NOMO-1 treated with DMSO at 0.1 percent for 48 hours (cell line): ENCODE results near the gene CHD9.
"Not testable (repeated sequence)": the region's sequence is repeated elsewhere in the genome, so short reads cannot be mapped to it uniquely, and the experiment has no call there.

ENCODE experiments used
- DNase-seq: peaks from one replicate; lab custom pipeline; 2025; ENCODE audit not compliant: unreplicated experiment; lab: John Stamatoyannopoulos, UW

Gene CHD9

DNA sequence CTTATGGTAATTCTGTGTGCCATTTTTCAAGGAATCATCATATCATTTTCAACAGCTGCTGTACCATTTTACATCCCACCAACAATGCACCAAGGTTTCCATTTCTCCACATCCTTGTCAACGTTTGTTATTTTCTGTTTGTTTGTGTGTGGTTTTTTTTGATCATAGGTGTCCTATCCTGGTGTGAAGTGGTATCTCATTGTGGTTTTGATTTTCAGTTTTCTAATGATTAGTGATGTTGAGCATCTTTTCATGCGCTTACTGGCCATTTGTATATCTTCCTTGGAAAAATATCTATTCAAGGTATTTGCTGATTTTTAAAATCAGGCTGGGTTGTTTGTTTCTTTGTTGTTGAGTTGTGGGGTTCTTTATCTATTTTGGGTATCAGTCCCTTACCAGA, 15.0 kb downstream of the CHD9 start:
- no peak for DNase-seq

DNA sequence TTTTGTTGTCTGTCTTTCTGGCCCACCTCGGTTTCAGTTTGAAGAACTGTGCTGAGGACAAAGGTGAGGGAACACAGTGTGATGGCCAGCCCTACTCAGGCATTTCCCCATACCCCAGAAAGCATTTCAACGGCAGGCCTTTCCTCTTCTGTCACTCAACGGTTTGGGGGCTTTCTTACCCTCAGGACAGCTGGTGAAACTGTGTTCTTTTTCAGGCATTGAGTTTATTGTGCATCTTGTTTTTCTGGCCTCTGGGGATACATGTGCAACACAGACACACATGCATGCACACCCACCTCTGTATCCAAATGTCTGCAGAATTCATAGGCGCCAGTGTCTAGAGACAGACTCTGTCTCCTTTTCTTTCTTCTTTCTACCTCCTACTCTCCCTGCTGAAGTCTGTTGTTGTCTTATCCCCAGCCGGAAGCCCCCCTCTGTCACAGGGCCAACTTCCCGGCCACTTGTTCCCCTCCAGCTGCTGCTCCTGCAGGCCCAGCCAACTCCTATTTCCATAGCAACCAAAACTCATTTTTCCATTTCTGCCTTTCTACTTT, 17.0 kb downstream of the CHD9 start:
- DNase-seq, result no peak

DNA sequence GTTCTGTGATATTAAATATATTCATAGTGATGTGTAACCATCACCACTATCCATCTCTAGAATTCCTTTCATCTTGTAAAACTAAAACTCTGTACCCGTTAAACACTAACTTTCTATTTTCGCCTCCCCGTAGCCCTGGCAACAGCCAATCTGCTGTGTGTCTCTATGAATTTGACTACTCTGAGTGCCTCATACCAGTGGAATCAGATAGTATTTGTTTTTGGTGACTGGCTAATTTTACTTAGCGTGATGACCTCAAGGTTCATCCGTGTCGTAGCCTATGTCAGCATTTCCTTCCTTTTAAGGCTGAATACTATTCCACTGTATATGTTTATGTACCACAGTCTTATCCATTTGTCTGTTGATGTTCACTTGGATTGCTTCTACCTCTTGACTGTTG, 18.2 kb downstream of the CHD9 start:
- no peak for DNase-seq

DNA sequence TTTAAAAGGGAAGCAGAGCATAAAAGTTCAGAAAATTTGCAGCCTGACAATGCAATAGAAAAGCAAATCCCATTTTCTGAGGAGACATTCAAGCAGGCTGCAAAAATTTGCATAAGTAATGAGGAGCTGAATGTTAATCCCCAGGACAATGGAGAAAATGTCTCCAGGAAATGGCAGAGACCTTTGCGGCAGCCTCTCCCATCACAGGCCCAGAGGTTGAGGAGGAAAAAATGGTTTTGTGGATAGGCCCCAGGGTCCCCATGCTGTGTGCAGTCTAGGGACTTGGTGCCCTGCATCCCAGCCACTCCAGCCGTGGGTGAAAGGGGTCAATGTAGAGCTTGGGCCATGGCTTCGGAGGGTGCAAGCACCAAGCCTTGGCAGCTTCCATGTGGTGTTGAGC, 19.5 kb downstream of the CHD9 start:
- not testable (repeated sequence) for DNase-seq

DNA sequence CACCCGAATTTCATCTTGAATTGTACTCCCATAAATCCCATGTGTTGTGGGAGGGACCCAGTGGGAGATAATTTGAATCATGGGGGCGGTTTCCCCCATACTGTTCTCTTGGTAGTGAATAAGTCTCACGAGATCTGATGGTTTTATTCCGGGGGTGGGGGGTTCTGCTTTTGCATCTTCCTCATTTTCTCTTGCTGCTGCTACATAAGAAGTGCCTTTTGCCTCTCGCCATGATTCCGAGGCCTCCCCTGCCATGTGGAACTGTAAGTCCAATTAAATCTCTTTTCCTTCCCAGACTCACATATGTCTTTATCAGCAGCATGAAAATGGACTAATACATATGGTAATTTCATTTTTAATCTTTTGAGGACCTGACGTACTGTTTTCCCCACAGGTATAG, 20.7 kb downstream of the CHD9 start:
- not testable (repeated sequence) for DNase-seq

DNA sequence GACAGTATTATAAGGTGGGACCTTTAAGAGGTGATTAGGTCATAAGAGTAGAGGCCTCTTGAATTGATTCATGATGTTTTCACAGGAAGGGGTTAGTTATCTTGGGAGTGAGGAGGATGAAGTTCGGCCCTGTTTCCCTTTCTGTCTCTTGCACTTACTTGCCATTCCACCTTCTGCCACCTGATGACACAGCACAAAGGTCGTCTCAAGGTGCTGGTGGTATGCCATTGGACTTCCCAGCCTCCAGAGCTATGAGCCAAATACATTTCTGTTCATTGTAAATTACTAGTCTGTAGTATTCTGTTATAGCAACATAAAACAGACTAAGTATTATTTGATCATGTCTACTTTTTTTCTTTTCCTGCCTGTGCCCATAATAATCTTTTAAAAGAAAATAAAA, 23.5 kb downstream of the CHD9 start:
- DNase-seq, result no peak

DNA sequence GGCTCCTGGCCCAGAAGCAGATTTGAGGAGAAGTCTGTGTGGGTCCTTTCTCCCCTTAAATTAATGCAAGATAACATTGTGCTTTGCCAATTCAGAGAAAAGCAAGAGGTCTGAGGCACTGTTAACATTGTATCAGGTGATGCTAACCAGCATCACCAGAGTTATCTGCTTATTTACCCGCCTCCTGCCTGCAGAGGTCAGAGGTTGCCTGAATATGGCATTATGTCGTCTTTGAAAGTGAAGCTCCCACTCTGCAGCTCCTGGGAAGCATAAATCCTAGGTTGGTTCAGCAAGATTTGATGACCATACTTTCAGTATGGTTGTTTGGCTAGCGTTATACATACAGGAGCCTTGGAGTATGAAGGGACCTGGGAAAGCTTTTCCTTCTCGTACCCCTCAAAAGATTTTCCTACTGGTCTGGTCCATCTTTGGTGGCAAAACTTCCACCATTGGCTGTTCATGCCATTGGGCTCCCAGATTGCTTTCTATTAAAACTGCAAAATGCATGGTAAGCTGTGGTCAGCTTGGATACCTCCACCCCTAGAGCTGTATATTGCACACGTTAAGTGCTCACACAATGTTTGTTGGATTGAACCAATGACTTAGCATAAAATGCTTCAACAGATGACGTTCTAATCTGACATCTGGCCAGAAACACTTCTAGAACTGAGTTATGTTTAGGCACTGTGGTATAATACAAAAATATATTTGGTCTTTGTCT, 24.1 kb downstream of the CHD9 start:
- no peak for DNase-seq

DNA sequence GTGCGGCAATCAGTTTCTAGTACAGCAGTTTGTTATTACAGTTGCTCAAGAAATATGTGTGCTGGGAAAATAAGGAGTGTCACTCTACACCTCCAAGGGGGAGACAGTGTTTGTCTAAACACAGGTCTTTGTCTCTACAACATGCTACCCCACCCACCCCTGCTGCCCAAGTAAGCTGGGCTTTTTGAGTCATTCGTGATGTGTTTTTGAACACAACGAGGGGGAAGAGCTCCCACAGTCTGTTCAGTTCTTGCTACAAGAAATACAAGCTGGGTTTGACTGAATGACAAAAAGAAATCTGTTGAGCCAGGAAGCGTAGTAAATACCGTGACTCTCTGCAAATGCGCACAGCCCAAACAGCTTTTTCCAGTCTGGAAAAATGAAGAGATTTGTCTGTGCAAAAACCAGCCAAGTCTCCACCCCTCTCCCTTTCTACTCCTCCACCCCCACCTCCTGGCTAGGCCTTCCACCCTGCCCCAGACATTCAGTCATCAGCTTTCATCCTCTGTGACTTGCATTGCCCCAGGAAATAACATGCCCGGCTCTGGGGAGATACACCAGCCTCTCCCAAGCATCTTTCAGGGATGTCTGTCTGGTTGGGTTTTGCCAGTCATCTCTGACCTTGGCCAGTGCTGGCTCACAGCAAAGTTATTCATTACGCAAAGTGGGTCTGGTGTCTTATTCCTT, 25.7 kb downstream of the CHD9 start:
- DNase-seq, result no peak

DNA sequence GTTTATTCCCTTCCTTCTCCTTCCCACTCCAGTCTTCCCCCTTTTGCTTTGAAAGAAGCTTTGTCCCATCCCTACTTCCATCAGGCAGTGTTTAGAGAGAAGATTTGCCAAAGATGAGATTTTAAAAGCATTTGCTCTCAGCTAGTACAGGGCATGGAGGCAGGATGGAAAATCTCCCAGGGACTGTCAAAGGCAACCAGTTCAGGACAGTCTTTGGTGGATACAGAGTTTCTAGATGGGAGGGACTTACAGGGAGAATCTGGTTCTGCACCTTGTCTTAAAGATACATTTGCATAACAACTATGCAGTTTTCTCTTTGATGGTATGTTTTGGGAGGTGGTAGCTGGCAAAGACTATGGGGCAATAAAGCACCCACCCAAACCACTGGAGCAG, 26.2 kb downstream of the CHD9 start:
- DNase-seq, result no peak

DNA sequence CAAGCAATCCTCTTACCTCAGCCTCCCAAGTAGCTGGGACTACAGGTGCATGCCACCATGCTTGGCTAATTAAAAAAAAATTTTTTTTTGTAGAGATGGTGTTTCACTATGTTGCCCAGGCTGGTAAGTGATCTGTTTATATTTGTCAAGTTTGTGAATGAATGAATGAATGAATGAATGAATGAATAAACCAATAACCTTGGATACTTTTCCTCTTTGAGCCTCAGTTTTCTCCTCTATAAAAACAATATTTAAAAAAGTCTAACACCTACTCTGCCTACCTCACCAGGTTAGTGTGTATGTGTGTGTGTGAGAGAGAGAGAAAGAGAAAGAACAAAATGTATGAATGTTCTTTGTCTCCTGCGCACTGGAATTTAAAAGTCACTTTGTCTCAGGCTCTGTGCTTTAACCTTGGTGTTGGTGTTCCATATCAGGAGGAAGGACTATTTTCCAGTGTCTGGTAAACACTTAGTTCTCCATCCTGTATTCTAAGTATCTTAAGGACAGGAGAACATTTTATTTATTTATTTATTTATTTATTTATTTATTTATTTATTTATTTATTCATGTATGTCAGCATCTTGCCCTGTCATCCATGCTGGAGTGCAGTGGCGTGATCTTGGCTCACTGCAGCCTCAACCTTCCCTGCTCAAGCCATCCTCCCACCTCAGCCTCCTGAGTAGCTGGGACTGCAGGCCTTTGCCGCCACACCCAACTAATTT, 27.1 kb downstream of the CHD9 start:
- DNase-seq, result no peak

DNA sequence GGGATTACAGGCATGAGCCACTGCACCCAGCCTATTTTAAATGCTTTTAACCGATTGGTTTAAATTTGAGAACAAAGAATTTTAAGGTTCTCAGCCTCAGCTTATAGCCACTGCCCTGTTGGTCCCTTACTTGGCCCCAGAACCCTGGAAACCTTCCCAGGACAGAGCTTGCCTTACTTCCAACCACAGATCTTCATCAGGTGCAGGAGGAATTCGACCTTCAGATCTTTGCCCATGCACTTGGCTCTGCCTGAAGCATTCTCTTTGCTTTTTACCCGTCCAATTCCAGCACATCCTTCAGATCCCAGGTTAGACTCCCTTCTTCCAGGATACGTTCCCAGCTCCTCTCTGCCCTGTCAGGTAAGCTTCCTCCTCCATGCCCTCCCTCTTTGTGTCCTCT, 27.7 kb downstream of the CHD9 start:
- DNase-seq, result no peak

DNA sequence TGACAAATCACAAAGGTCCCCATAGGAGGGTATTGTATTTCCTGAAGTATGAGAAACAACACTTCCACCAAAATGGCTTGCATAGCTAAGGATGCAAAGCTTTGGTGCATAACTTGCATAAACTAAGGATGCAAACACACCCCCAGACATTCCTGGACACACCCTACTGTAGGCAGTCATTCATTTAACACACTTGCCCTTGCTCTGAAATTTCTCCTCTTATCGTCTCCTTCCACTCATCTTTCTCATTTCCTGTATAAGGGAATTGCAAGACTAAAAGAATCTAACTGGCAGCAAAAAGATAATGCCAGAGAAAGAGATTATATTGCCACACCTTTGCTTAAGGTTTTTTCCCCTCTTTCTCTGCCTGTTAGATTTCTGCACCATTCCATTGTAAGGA, 28.3 kb downstream of the CHD9 start:
- DNase-seq, result no peak

DNA sequence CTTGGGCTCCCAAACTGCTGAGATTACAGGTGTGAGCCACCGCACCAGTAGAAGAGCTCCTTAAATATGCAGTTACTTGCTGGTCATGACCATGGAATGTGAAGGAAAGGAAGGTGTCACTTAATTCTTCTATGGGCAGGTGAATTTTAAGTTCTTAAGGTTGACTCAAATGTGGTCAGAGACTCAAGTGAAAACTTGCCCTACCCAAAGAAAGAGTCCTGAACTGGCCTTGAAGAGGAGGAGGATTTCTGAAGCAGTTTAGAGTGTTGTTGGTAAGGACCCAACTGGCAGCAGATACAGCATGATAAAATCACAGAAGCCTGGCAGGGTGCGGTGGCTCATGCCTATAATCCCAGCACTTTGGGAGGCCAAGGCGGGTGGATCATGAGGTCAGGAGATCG, 29.4 kb downstream of the CHD9 start:
- no peak for DNase-seq

DNA sequence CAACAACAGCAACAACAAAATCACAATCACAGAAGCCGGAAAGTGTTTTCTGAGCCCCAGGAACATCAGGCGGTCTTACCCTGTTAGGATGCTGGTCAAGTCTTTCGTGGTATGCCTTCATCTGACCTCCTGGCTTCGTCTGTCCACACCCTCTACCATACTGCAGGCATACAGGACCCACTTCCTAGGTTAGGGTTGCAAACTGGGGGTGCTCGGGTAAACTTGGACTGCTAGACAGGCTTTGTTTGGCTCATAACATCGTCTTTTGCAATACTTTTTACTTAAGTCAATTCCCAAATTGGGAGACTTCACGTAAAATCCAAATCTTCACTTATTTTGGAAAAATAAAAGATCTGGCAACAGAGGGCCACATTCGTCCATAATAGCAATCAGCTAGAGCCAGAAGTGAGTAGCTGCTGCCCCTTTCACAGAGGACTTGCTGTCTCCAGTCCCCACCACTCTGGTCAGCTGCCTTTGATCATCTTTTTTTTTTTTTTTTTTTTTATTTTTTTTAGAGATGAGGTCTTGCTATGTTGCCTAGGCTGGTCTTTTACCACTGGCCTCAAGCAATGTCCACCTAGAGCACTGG, 30.0 kb downstream of the CHD9 start:
- DNase-seq, result no peak

DNA sequence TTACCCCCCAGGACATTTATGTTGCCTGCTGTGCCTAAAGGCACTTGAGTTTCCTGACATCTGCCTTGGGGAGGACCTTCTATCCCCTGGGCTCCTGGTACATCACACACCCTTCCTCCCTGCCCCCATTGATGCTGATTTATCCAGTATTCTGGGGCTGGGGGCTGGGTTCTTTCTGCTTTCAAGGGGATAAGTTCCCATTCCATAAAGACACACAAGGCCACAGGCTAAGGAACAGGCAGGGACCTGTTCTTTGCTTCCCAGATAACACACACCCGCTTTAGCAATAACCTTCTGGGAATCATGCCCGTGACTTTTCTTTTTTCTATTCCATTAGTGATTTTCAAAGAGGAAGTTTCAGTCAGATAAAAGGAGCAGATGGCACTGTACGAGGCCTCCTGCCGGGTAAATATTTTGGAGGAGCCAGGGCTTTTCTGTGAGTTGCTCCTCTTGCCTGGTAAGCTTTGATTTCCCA, 30.6 kb downstream of the CHD9 start:
- DNase-seq, result no peak

DNA sequence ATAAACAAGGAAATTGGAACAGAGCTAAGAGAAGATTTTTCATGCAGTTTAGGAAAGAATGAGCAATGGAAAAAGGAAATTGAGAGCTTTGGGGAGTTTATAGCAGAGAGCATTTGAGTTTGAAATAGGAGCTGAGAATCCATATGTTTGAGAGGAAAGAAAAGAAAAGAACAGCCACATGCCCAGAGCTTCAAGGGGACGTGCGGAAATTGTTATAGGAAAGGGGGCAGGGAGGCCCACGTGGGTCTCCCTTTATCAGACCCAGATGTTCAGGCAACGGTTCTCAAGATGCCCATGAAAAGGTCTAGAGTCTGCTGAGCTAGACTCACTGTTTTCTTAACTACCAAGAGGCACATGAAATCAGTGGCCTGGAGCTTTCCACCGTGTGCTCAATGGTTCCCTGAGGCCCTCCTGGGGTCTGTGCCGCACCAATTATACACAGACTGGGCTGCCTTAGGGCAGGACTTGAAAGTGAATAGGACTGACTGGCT, 31.2 kb downstream of the CHD9 start:
- no peak for DNase-seq

DNA sequence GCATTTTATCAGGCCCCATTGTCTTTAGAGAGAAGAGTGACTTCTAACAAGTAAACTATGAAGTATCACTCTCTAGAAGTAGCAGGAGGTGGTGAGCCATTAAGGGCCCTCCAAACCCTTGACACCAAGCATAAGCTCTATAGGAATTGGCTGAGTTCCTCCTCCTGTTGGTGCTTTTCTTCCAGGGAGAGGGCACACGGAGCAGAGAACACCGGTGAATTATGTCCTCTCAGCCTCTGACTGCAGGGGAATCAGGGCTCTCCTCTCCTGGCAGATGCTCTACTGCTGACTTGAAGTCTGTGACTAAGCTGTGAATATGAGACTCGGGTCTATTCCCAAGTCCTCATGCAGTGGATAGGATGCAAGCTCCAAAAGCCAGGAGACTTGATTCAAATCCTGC, 32.3 kb downstream of the CHD9 start:
- DNase-seq, result no peak

DNA sequence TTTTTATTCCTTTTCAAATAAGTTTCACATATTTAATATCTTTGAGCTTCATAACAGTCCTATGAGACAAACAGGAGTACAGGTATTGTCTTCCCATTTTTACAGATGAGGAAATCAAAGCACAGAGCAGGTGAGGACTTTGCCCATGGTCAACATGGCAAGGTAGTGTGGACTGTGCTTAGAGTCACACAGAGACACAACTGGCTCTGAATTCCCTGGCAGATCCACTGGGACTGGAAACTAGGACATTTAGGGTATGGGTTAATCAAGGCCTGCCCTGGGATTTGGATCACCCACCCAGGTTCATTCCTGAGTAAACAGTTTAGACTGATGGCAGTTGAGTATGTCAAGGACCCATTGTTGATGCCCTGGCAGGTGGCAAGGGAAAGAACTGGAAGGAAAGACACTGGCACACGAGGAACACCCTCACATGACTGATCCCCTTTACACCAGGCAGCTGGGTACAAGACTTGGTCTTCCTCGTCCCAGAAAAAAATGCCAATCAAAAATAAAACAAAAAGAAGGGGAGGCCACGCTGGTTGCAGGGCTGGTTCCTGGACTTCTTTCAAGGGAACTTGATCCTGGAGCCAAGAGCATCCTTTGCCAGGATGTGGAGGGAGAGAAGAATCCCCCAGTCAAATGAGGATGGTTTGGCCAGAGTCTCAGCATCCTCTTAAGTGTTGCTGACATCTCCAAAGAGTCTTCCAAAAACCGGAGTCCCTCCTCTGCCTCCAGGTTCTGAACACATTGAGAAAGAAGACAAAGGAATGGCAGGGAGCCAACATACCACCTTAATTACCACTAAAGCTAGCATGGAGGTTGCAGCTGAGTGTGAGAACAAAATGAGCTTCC, 34.9 kb downstream of the CHD9 start:
- no peak for DNase-seq

DNA sequence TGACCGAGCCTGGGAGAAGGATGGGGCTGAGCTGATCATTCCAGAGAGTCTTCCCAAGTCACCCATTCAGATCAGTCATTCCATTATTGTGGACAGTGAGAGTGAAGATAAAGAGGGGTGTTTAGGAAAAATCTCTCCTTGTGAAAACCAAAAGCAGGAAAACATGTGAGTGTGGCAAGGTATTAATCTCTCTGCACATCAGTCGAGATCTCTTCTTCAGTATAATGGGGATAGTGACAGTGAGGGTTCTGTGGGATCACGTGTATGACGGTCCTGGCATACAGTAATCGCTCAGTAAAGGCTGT, 35.4 kb downstream of the CHD9 start:
- DNase-seq, result no peak

DNA sequence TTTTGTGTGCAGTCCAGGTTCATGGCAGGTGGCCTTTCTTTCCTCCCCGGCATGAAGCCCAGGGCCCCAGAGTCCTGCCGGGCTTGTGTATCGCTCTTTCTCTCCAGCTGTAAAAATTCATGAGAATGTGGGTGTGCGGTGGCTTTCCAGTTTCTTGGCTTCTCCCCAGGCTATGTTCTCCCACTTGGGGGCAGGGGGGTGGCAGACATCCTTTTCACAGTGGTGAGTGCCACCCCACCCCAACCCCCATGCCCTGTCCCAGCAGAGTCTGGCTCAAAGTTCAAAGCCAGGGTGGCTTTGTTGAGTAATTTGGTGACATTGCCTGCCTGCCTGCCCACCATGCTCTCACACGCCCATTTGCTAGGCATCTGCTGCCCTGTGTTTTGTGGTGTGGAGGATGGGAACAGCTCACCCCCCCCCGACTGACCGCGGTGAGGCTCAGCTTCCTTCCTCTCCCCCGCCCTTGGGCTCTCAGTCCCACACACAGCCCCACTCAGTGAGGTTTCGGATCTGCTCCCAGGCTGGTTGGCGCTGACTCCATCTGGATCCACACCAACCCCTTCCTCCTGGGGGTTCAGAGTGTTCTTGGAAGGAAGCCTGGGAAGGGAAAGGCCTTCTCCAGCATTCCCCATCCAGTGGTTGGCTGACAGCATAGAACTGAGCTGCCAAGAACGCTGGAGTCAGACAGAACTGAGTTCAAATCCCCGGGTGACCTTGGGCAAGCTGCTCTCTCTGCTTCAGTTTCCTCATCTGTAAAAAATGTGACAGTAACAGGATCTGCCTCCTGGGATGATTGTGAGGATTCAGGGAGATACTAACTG, 36.0 kb downstream of the CHD9 start:
- DNase-seq, result peak; percentile 67
